NCI-H526 (cell line): Measurements from ENCODE around the gene VEGFD.

Experiments used
- DNase-seq, 2 experiments: peaks; one replicate each; lab custom pipeline; 2025; lab: John Stamatoyannopoulos, UW

Gene VEGFD

GRCh38 chrX:15359701-15360100 lies 24.5 kb downstream of the VEGFD start:
- DNase-seq, result no peak

GRCh38 chrX:15358533-15358932 lies 25.7 kb downstream of the VEGFD start:
- DNase-seq, result peak in 1 of 2 experiments; percentile 24

GRCh38 chrX:15356444-15356843 lies 27.8 kb downstream of the VEGFD start:
- no peak for DNase-seq

GRCh38 chrX:15350329-15350996 lies 33.8 kb downstream of the VEGFD start:
- no peak for DNase-seq

GRCh38 chrX:15349046-15349445 lies 35.2 kb downstream of the VEGFD start:
- peak; percentile 71 to 93 for DNase-seq

- no peak for DNase-seq
Measured at GRCh38 chrX:15345976-15346375, 38.2 kb downstream of the VEGFD start.

GRCh38 chrX:15344106-15344505 lies 40.1 kb downstream of the VEGFD start:
- no peak for DNase-seq

GRCh38 chrX:15343075-15343476 lies 41.1 kb downstream of the VEGFD start:
- no peak for DNase-seq

GRCh38 chrX:15340867-15341266 lies 43.3 kb downstream of the VEGFD start:
- no peak for DNase-seq

- peak in 1 of 2 experiments; percentile 31 for DNase-seq
Measured at GRCh38 chrX:15336023-15336413, 48.2 kb downstream of the VEGFD start.

- DNase-seq, result peak; percentile 98 to 99
Measured at GRCh38 chrX:15335135-15336022, 48.8 kb downstream of the VEGFD start, which contains the start of gene PIGA. PIGA (minus strand) TSS chrX:15335523; CDS start chrX:15331930, 3,593 bp downstream.

- no peak for DNase-seq
Measured at GRCh38 chrX:15334561-15334960, 49.7 kb downstream of the VEGFD start.

- DNase-seq, result no peak
Measured at GRCh38 chrX:15328821-15329220, 55.4 kb downstream of the VEGFD start.

GRCh38 chrX:15328131-15328530 lies 56.1 kb downstream of the VEGFD start:
- DNase-seq, result no peak

- no peak for DNase-seq
Measured at GRCh38 chrX:15322472-15322871, 61.7 kb downstream of the VEGFD start.

GRCh38 chrX:15322072-15322471 lies 62.1 kb downstream of the VEGFD start:
- no peak for DNase-seq

GRCh38 chrX:15321447-15321846 lies 62.8 kb downstream of the VEGFD start:
- no peak for DNase-seq

- no peak for DNase-seq
Measured at GRCh38 chrX:15320297-15320696, 63.9 kb downstream of the VEGFD start.

GRCh38 chrX:15319075-15319474 lies 65.1 kb downstream of the VEGFD start:
- no peak for DNase-seq

GRCh38 chrX:15315509-15315908 lies 68.7 kb downstream of the VEGFD start, which contains the start of gene ASB11:
ASB11 (minus strand) TSS chrX:15315640; CDS start chrX:15315605, 35 bp downstream.
- no peak for DNase-seq

GRCh38 chrX:15314472-15314871 lies 69.7 kb downstream of the VEGFD start:
- peak in 1 of 2 experiments; percentile 13 for DNase-seq

- DNase-seq, result no peak
Measured at GRCh38 chrX:15311119-15311518, 73.1 kb downstream of the VEGFD start.

- DNase-seq, result no peak
Measured at GRCh38 chrX:15310117-15310516, 74.1 kb downstream of the VEGFD start.
